Embryonic facial prominence (tissue), 1 donor: ENCODE measurements around the gene DPEP1.
"Not testable (repeated sequence)": the region's sequence is repeated elsewhere in the genome, so short reads cannot be mapped to it uniquely, and the experiment has no call there.

ENCODE experiments used
- DNase-seq: peaks from one replicate; pipeline ENCODE4 v3.0.0-alpha.2; 2016; ENCODE audit errors: extremely low spot score

DPEP1 gene

GRCh38 chr16:89613231-89613953 lies at the start of gene DPEP1:
TSS of gene DPEP1 (plus strand) at chr16:89613642. CDS start at chr16:89630411, 16,769 bp downstream.
- no peak for DNase-seq

GRCh38 chr16:89564476-89565255 lies 48.8 kb upstream of the DPEP1 start:
- DNase-seq, result no peak

GRCh38 chr16:89565256-89565505 lies 48.3 kb upstream of the DPEP1 start:
- no peak for DNase-seq

GRCh38 chr16:89565506-89566372 lies 47.7 kb upstream of the DPEP1 start:
- DNase-seq, result no peak

- no peak for DNase-seq
Measured at GRCh38 chr16:89567656-89568594, 45.5 kb upstream of the DPEP1 start.

- DNase-seq, result no peak
Measured at GRCh38 chr16:89569506-89570341, 43.7 kb upstream of the DPEP1 start.

- DNase-seq, result no peak
Measured at GRCh38 chr16:89570342-89570923, 43.0 kb upstream of the DPEP1 start.

- not testable (repeated sequence) for DNase-seq
Measured at GRCh38 chr16:89570983-89571598, 42.4 kb upstream of the DPEP1 start.

GRCh38 chr16:89571636-89572035 lies 41.8 kb upstream of the DPEP1 start:
- no peak for DNase-seq

GRCh38 chr16:89572073-89572484 lies 41.4 kb upstream of the DPEP1 start:
- no peak for DNase-seq

GRCh38 chr16:89572485-89573205 lies 40.8 kb upstream of the DPEP1 start:
- DNase-seq, result no peak

GRCh38 chr16:89573826-89574680 lies 39.4 kb upstream of the DPEP1 start:
- no peak for DNase-seq

GRCh38 chr16:89574681-89575246 lies 38.7 kb upstream of the DPEP1 start:
- no peak for DNase-seq

- DNase-seq, result no peak
Measured at GRCh38 chr16:89575247-89576152, 37.9 kb upstream of the DPEP1 start, which contains the start of gene CPNE7. TSS of gene CPNE7 (plus strand) at chr16:89575758. CDS start at chr16:89575898, 140 bp downstream.

GRCh38 chr16:89576153-89577054 lies 37.0 kb upstream of the DPEP1 start:
- DNase-seq, result no peak
